ENCODE results near the gene KANSL1. TPM values are rescaled to one million over a fixed set of nuclear protein-coding genes. Genes with fewer than 3 reads are reported as not detected.

Gene KANSL1
- total RNA-seq, 1 experiment from 2014 or later, result 55.5 TPM

- no peaks in the 10 kb centered on the region for H3K36me3 ChIP-seq (ENCODE audit: control insufficient read depth, insufficient read depth, low read length)
- POLR2A ChIA-PET, result no interaction called here
- CTCF ChIA-PET, result no interaction called here
Measured at GRCh38 chr17:45980855-45981254, 212.4 kb downstream of the KANSL1 start.

More at GRCh38 chr17:45980855-45981254, 212.4 kb downstream of the KANSL1 start:
- DNase-seq (ENCODE audit: low read depth, low spot score) (no peak), ATAC-seq (no peak)
- no peaks in the 10 kb centered on the region for H3K9me3 ChIP-seq (ENCODE audit: control insufficient read depth, insufficient read depth, low read depth, low read length)
- H3K27ac ChIP-seq (ENCODE audit: low read length), result no peak overlapping the region
- no peaks in the 10 kb centered on the region for H3K27me3 ChIP-seq (ENCODE audit: control insufficient read depth, insufficient read depth, low read length)
- H3K4me1 ChIP-seq (ENCODE audit: control insufficient read depth, insufficient read depth, low read length), result no peaks in the 10 kb centered on the region
- no TSS peak for BruUV-seq (replicated peaks)
- intact Hi-C loops (cut with micrococcal nuclease; ENCODE audit: unreplicated experiment) (no loop called here), in situ Hi-C loops (cut with HindIII; ENCODE audit: low pct_unique_long_range_greater_than_20kb, low sequenced_read_pairs) (no loop called here)
- TF ChIP-seq TCF7L2 (IDR thresholded peaks at IDR 0.05; ENCODE audit: low read depth, low read length) (no peak), SIN3A (IDR thresholded peaks at IDR 0.05; ENCODE audit: borderline replicate concordance, insufficient read depth, low read depth, low read length) (no peak), POLR2AphosphoS5 (IDR thresholded peaks at IDR 0.05; ENCODE audit: low read depth, low read length) (no peak), REST (IDR thresholded peaks at IDR 0.05; ENCODE audit: insufficient read depth in 1 of 2, low read depth in 2 of 2, low read length in 1 of 2) (no peak)
- TF ChIP-seq, protein P1, sequence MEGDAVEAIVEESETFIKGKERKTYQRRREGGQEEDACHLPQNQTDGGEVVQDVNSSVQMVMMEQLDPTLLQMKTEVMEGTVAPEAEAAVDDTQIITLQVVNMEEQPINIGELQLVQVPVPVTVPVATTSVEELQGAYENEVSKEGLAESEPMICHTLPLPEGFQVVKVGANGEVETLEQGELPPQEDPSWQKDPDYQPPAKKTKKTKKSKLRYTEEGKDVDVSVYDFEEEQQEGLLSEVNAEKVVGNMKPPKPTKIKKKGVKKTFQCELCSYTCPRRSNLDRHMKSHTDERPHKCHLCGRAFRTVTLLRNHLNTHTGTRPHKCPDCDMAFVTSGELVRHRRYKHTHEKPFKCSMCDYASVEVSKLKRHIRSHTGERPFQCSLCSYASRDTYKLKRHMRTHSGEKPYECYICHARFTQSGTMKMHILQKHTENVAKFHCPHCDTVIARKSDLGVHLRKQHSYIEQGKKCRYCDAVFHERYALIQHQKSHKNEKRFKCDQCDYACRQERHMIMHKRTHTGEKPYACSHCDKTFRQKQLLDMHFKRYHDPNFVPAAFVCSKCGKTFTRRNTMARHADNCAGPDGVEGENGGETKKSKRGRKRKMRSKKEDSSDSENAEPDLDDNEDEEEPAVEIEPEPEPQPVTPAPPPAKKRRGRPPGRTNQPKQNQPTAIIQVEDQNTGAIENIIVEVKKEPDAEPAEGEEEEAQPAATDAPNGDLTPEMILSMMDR (IDR thresholded peaks at IDR 0.05), result no peak
- H3K4me3 ChIP-seq (ENCODE audit: low read depth in 2 of 2, low read length in 2 of 2), result no peak overlapping the region

Other genes starting within 250 kb of the KANSL1 start
- gene STH, start 194.2 kb downstream of the KANSL1 start, total RNA-seq (2021; ENCODE audit: unreplicated experiment), result not detected
- gene LRRC37A, start 101.7 kb upstream of the KANSL1 start, total RNA-seq (2021; ENCODE audit: unreplicated experiment), result 2.7 TPM
- 12.7 TPM for gene ARL17B, start 168.3 kb upstream of the KANSL1 start, total RNA-seq (2021; ENCODE audit: unreplicated experiment)